ENCODE results near the gene MALL.
"Not testable (repeated sequence)": the region's sequence is repeated elsewhere in the genome, so short reads cannot be mapped to it uniquely, and the experiment has no call there.

The MALL gene

GRCh38 chr2:110095994-110096633 lies 19.5 kb downstream of the MALL start:
- no peaks in the 10 kb centered on the region for H3K4me1 ChIP-seq (ENCODE audit: control insufficient read depth, insufficient read depth, low read length)

GRCh38 chr2:110094884-110095534 lies 20.6 kb downstream of the MALL start:
- not testable (repeated sequence) for H3K27ac ChIP-seq (ENCODE audit: low read length); H3K4me1 ChIP-seq (ENCODE audit: control insufficient read depth, insufficient read depth, low read length); DNase-seq (ENCODE audit: low read depth, low spot score); H3K9me3 ChIP-seq (ENCODE audit: control insufficient read depth, insufficient read depth, low read length); H3K4me3 ChIP-seq (ENCODE audit: low read length); H3K27me3 ChIP-seq (ENCODE audit: control insufficient read depth, insufficient read depth, low read length); H3K36me3 ChIP-seq (ENCODE audit: control insufficient read depth, insufficient read depth, low read length)
- WGBS (ENCODE audit: insufficient coverage, insufficient read length): no CpG with 5 or more reads among the region's 6 CpGs

More at GRCh38 chr2:110095994-110096633, 19.5 kb downstream of the MALL start:
- WGBS (ENCODE audit: insufficient coverage, insufficient read length): no CpG with 5 or more reads among the region's 8 CpGs
- Histone ChIP-seq H3K4me3 (ENCODE audit: low read length) (no peak overlapping the region), H3K27ac (ENCODE audit: low read length) (no peak overlapping the region), H3K36me3 (ENCODE audit: control insufficient read depth, insufficient read depth, low read length) (no peaks in the 10 kb centered on the region), H3K9me3 (ENCODE audit: control insufficient read depth, insufficient read depth, low read length) (no peaks in the 10 kb centered on the region), H3K27me3 (ENCODE audit: control insufficient read depth, insufficient read depth, low read length) (no peaks in the 10 kb centered on the region)
- DNase-seq (ENCODE audit: low read depth, low spot score): no peak

- H3K9me3 ChIP-seq (ENCODE audit: control insufficient read depth, insufficient read depth, low read length); H3K36me3 ChIP-seq (ENCODE audit: control insufficient read depth, insufficient read depth, low read length); H3K4me3 ChIP-seq (ENCODE audit: low read length); H3K27ac ChIP-seq (ENCODE audit: low read length); DNase-seq (ENCODE audit: low read depth, low spot score); H3K4me1 ChIP-seq (ENCODE audit: control insufficient read depth, insufficient read depth, low read length); H3K27me3 ChIP-seq (ENCODE audit: control insufficient read depth, insufficient read depth, low read length): not testable (repeated sequence)
- no CpG with 5 or more reads among the region's 6 CpGs for WGBS (ENCODE audit: insufficient coverage, insufficient read length)
Observed at GRCh38 chr2:110093924-110094323, 21.7 kb downstream of the MALL start.

GRCh38 chr2:110090164-110090563 lies 25.5 kb downstream of the MALL start:
- not testable (repeated sequence) for H3K36me3 ChIP-seq (ENCODE audit: control insufficient read depth, insufficient read depth, low read length); H3K4me1 ChIP-seq (ENCODE audit: control insufficient read depth, insufficient read depth, low read length); H3K9me3 ChIP-seq (ENCODE audit: control insufficient read depth, insufficient read depth, low read length); H3K4me3 ChIP-seq (ENCODE audit: low read length); DNase-seq (ENCODE audit: low read depth, low spot score); H3K27me3 ChIP-seq (ENCODE audit: control insufficient read depth, insufficient read depth, low read length); H3K27ac ChIP-seq (ENCODE audit: low read length)
- no CpG with 5 or more reads among the region's 4 CpGs for WGBS (ENCODE audit: insufficient coverage, insufficient read length)

- not testable (repeated sequence) for H3K36me3 ChIP-seq (ENCODE audit: control insufficient read depth, insufficient read depth, low read length); H3K27ac ChIP-seq (ENCODE audit: low read length); DNase-seq (ENCODE audit: low read depth, low spot score); H3K27me3 ChIP-seq (ENCODE audit: control insufficient read depth, insufficient read depth, low read length); H3K4me3 ChIP-seq (ENCODE audit: low read length); H3K9me3 ChIP-seq (ENCODE audit: control insufficient read depth, insufficient read depth, low read length); H3K4me1 ChIP-seq (ENCODE audit: control insufficient read depth, insufficient read depth, low read length)
- WGBS (ENCODE audit: insufficient coverage, insufficient read length): no CpG with 5 or more reads among the region's 2 CpGs
Observed at GRCh38 chr2:110083757-110084156, 31.9 kb downstream of the MALL start.

GRCh38 chr2:110083162-110083561 lies 32.5 kb downstream of the MALL start:
- not testable (repeated sequence) for DNase-seq (ENCODE audit: low read depth, low spot score)
- WGBS (ENCODE audit: insufficient coverage, insufficient read length): no CpG with 5 or more reads among the region's 8 CpGs

GRCh38 chr2:110078104-110078503 lies 37.5 kb downstream of the MALL start:
- not testable (repeated sequence) for H3K36me3 ChIP-seq (ENCODE audit: control insufficient read depth, insufficient read depth, low read length); H3K4me1 ChIP-seq (ENCODE audit: control insufficient read depth, insufficient read depth, low read length); DNase-seq (ENCODE audit: low read depth, low spot score); H3K9me3 ChIP-seq (ENCODE audit: control insufficient read depth, insufficient read depth, low read length); H3K27ac ChIP-seq (ENCODE audit: low read length); H3K4me3 ChIP-seq (ENCODE audit: low read length); H3K27me3 ChIP-seq (ENCODE audit: control insufficient read depth, insufficient read depth, low read length)
- no CpG with 5 or more reads among the region's 4 CpGs for WGBS (ENCODE audit: insufficient coverage, insufficient read length)

More at GRCh38 chr2:110083162-110083561, 32.5 kb downstream of the MALL start:
- H3K9me3 ChIP-seq (ENCODE audit: control insufficient read depth, insufficient read depth, low read length); H3K4me3 ChIP-seq (ENCODE audit: low read length); H3K4me1 ChIP-seq (ENCODE audit: control insufficient read depth, insufficient read depth, low read length); H3K27me3 ChIP-seq (ENCODE audit: control insufficient read depth, insufficient read depth, low read length); H3K27ac ChIP-seq (ENCODE audit: low read length); H3K36me3 ChIP-seq (ENCODE audit: control insufficient read depth, insufficient read depth, low read length): not testable (repeated sequence)

- H3K36me3 ChIP-seq (ENCODE audit: control insufficient read depth, insufficient read depth, low read length); H3K27ac ChIP-seq (ENCODE audit: low read length); H3K27me3 ChIP-seq (ENCODE audit: control insufficient read depth, insufficient read depth, low read length); H3K4me3 ChIP-seq (ENCODE audit: low read length); H3K4me1 ChIP-seq (ENCODE audit: control insufficient read depth, insufficient read depth, low read length); DNase-seq (ENCODE audit: low read depth, low spot score); H3K9me3 ChIP-seq (ENCODE audit: control insufficient read depth, insufficient read depth, low read length): not testable (repeated sequence)
- WGBS (ENCODE audit: insufficient coverage, insufficient read length): no CpG with 5 or more reads among the region's 4 CpGs
Observed at GRCh38 chr2:110075896-110076295, 39.7 kb downstream of the MALL start.

- not testable (repeated sequence) for H3K27me3 ChIP-seq (ENCODE audit: control insufficient read depth, insufficient read depth, low read length); H3K27ac ChIP-seq (ENCODE audit: low read length); H3K4me3 ChIP-seq (ENCODE audit: low read length); DNase-seq (ENCODE audit: low read depth, low spot score); H3K4me1 ChIP-seq (ENCODE audit: control insufficient read depth, insufficient read depth, low read length); H3K9me3 ChIP-seq (ENCODE audit: control insufficient read depth, insufficient read depth, low read length); H3K36me3 ChIP-seq (ENCODE audit: control insufficient read depth, insufficient read depth, low read length)
- WGBS (ENCODE audit: insufficient coverage, insufficient read length): no CpG with 5 or more reads among the region's 7 CpGs
Observed at GRCh38 chr2:110069869-110070268, 45.8 kb downstream of the MALL start.

- not testable (repeated sequence) for H3K36me3 ChIP-seq (ENCODE audit: control insufficient read depth, insufficient read depth, low read length); H3K4me3 ChIP-seq (ENCODE audit: low read length); H3K27me3 ChIP-seq (ENCODE audit: control insufficient read depth, insufficient read depth, low read length); H3K27ac ChIP-seq (ENCODE audit: low read length); DNase-seq (ENCODE audit: low read depth, low spot score); H3K9me3 ChIP-seq (ENCODE audit: control insufficient read depth, insufficient read depth, low read length); H3K4me1 ChIP-seq (ENCODE audit: control insufficient read depth, insufficient read depth, low read length)
- WGBS (ENCODE audit: insufficient coverage, insufficient read length): no CpG with 5 or more reads among the region's 3 CpGs
Observed at GRCh38 chr2:110068153-110068552, 47.5 kb downstream of the MALL start.

GRCh38 chr2:110062332-110062731 lies 53.3 kb downstream of the MALL start:
- WGBS (ENCODE audit: insufficient coverage, insufficient read length): no CpG with 5 or more reads among the region's 3 CpGs
- not testable (repeated sequence) for H3K9me3 ChIP-seq (ENCODE audit: control insufficient read depth, insufficient read depth, low read length); H3K27me3 ChIP-seq (ENCODE audit: control insufficient read depth, insufficient read depth, low read length); H3K27ac ChIP-seq (ENCODE audit: low read length); H3K4me1 ChIP-seq (ENCODE audit: control insufficient read depth, insufficient read depth, low read length); DNase-seq (ENCODE audit: low read depth, low spot score); H3K4me3 ChIP-seq (ENCODE audit: low read length); H3K36me3 ChIP-seq (ENCODE audit: control insufficient read depth, insufficient read depth, low read length)

Data from iPS DF 6.9 (cell line).